Immature natural killer cell (primary cell): ENCODE measurements around the gene C11orf21. TPM values are rescaled to one million over a fixed set of nuclear protein-coding genes. Genes with fewer than 3 reads are reported as not detected.
A peak's percentile ranks its signal among the peaks of the same experiment; 100 is the strongest.

Source experiments
- DNase-seq, 3 donors: peaks; one replicate each; pipeline ENCODE4 v3.0.0; 2022; ENCODE audit warnings: mixed read lengths in 1 of 3
- H3K27ac Mint-ChIP-seq, 6 donors: one replicate each; pipeline ENCODE4 v1.8.0; 2020; ENCODE audit warnings: mixed read lengths in 6 of 6, mild to moderate bottlenecking in 5 of 6, inconsistent platforms in 4 of 6, moderate library complexity in 3 of 6
- H3K27me3 Mint-ChIP-seq, 3 donors: one replicate each; pipeline ENCODE4 v1.8.0; 2020 to 2021; ENCODE audit warnings: low read depth in 3 of 3, mild to moderate bottlenecking in 3 of 3, mixed read lengths in 3 of 3, moderate library complexity in 3 of 3, inconsistent platforms in 1 of 3
- H3K36me3 Mint-ChIP-seq, 3 donors: one replicate each; pipeline ENCODE4 v1.8.0; 2020; ENCODE audit warnings: mixed read lengths in 3 of 3, inconsistent platforms in 2 of 3, mild to moderate bottlenecking in 2 of 3
- H3K4me1 Mint-ChIP-seq, 2 donors: one replicate each; pipeline ENCODE4 v1.8.0; 2020; ENCODE audit warnings: inconsistent platforms in 2 of 2, mild to moderate bottlenecking in 2 of 2, mixed read lengths in 2 of 2, moderate library complexity in 1 of 2
- H3K4me3 Mint-ChIP-seq, 5 donors: one replicate each; pipeline ENCODE4 v1.8.0; 2020; ENCODE audit warnings: mild to moderate bottlenecking in 5 of 5, mixed read lengths in 5 of 5, inconsistent platforms in 3 of 5, moderate library complexity in 3 of 5
- H3K9me3 Mint-ChIP-seq, 6 donors: one replicate each; pipeline ENCODE4 v1.8.0; 2020; ENCODE audit warnings: mild to moderate bottlenecking in 6 of 6, mixed read lengths in 6 of 6, inconsistent platforms in 4 of 6, moderate library complexity in 3 of 6
- polyA plus RNA-seq, 3 donors: library from polyadenylated mRNA; unstranded; fragments of 300-500 nt; fragmentation: Illumina TruSeq; gene quantifications; one replicate each; pipeline ENCODE4 v1.2.3, GENCODE V29; 2021

C11orf21 gene
- polyA plus RNA-seq, 3 donors from 2014 or later, result 36.3 to 57.5 (median 36.6) TPM

DNA sequence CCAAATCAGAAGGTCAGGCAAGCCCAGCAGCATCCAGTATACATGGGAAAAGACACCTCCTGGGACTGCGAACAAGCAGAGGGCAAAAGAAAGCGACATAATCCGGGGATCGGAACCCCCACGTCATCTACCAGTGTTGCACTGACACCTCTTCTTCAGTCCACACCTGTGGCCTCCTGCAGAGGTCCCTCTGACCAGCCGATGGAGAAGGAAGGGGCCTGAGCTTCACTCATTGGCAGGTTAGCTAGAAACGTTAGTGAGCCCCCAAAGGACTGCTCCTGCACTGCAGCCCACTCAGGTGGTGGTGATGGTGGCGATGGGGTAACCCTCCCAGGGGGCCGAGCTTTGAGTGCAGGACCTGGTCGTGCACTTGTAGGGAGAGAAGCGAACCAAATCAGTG lies 53.5 kb downstream of the C11orf21 start:
- Mint-ChIP-seq H3K36me3 (peaks cover 0 to 9% (median 0%) of the 10 kb centered on the region in 3 donors), H3K27me3 (peaks cover 0 to 4% (median 1%) of the 10 kb centered on the region in 3 donors), H3K4me1 (no peaks in the 10 kb centered on the region), H3K9me3 (peaks cover 0 to 3% (median 0%) of the 10 kb centered on the region in 6 donors), H3K27ac (peak overlapping the region in 1 of 6 donors; percentile 19), H3K4me3 (no peak overlapping the region)
- no peak for DNase-seq

DNA sequence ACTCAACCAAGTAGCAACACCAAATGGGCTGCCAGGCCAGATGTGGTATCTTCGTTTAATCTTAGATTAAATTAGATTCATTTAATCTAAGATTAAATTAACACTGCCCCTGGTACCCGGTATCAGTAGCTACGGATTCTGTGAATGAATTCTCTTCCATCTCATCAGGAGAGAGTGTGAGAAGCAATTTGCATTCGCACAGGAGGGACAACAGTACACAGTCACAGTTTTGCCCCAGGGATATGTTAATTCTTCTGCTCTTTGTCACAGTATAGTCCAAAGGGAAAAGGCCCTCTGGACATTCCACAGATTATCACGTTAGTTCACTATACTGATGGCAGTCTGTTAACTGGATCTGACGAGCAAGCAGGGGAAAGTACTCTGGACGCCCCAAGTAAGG lies 54.2 kb downstream of the C11orf21 start:
- Mint-ChIP-seq H3K9me3 (peaks cover 0 to 5% (median 1%) of the 10 kb centered on the region in 6 donors), H3K27me3 (peaks cover 2 to 6% (median 4%) of the 10 kb centered on the region in 3 donors), H3K27ac (no peak overlapping the region), H3K4me1 (no peaks in the 10 kb centered on the region), H3K4me3 (no peak overlapping the region), H3K36me3 (peaks cover 0 to 16% (median 0%) of the 10 kb centered on the region in 3 donors)
- no peak for DNase-seq

Other genes with a start within 250 kb of the C11orf21 start
- not detected for gene IGF2, start 162.5 kb downstream of the C11orf21 start, polyA plus RNA-seq
- not detected for gene INS, start 140.7 kb downstream of the C11orf21 start, polyA plus RNA-seq
- not detected for gene TH, start 130.1 kb downstream of the C11orf21 start, polyA plus RNA-seq
- gene ASCL2, start 31.3 kb downstream of the C11orf21 start, polyA plus RNA-seq, result 10 to 100 TPM in 2 of 3 donors, 1 to 10 TPM in 1; 9.7 to 60.0 (median 18.2) TPM
- gene TSPAN32, start 95 bp upstream of the C11orf21 start, polyA plus RNA-seq, result 100 to 1,000 TPM; 132 to 223 (median 200) TPM
- 10 to 100 TPM; 33.1 to 56.9 (median 49.7) TPM for gene CD81, start 75.4 kb upstream of the C11orf21 start, polyA plus RNA-seq
- gene TSSC4, start 98.8 kb upstream of the C11orf21 start, polyA plus RNA-seq, result 100 to 1,000 TPM in 2 of 3 donors, 10 to 100 TPM in 1; 87.7 to 111 (median 108) TPM
- not detected for gene TRPM5, start 142.6 kb upstream of the C11orf21 start, polyA plus RNA-seq
- 1 to 10 TPM in 1 of 3 donors, under 1 TPM in 2; 0.13 to 1.1 (median 0.73) TPM for gene KCNQ1, start 143.1 kb upstream of the C11orf21 start, polyA plus RNA-seq